HG03097 (cell line): ENCODE results near the gene AJM1.
A peak's percentile ranks its signal among the peaks of the same experiment; 100 is the strongest.
"Not testable (repeated sequence)": the region's sequence is repeated elsewhere in the genome, so short reads cannot be mapped to it uniquely, and the experiment has no call there.

Source experiments
- ATAC-seq: cut with Tn5 transposase; IDR thresholded peaks from one replicate; pipeline ENCODE4 v1.9.1; 2021; ENCODE audit not compliant: unreplicated experiment, low FRiP score

AJM1 gene

GRCh38 chr9:136865768-136866103, 23.5 kb downstream of the AJM1 start:
- ATAC-seq: no peak

- not testable (repeated sequence) for ATAC-seq
These were observed 24.7 kb downstream of the AJM1 start for GRCh38 chr9:136866898-136867421.

- no peak for ATAC-seq
These were observed 25.2 kb downstream of the AJM1 start for GRCh38 chr9:136867480-136867879.

- ATAC-seq: no peak
These were observed 25.6 kb downstream of the AJM1 start for GRCh38 chr9:136867917-136868316.

- ATAC-seq: no peak
These were observed 26.4 kb downstream of the AJM1 start for GRCh38 chr9:136868644-136869043.

- not testable (repeated sequence) for ATAC-seq
These were observed 27.3 kb downstream of the AJM1 start for GRCh38 chr9:136869611-136870010.

- ATAC-seq: no peak
These were observed 32.9 kb downstream of the AJM1 start for GRCh38 chr9:136875155-136875554.

GRCh38 chr9:136876476-136876875, 34.2 kb downstream of the AJM1 start:
- no peak for ATAC-seq

GRCh38 chr9:136880651-136881050, 38.4 kb downstream of the AJM1 start:
- ATAC-seq: no peak

GRCh38 chr9:136881691-136882108, 39.4 kb downstream of the AJM1 start:
- no peak for ATAC-seq

GRCh38 chr9:136882109-136882946, 40.0 kb downstream of the AJM1 start:
- no peak for ATAC-seq

GRCh38 chr9:136882947-136883283, 40.6 kb downstream of the AJM1 start:
- not testable (repeated sequence) for ATAC-seq

GRCh38 chr9:136883670-136884069, 41.4 kb downstream of the AJM1 start:
- ATAC-seq: not testable (repeated sequence)

- peak; percentile 70 for ATAC-seq
These were observed 43.8 kb downstream of the AJM1 start, which contains the start of gene TRAF2 for GRCh38 chr9:136885950-136886578. Gene TRAF2, plus strand, starts transcription at chr9:136886516. Its CDS starts 12,225 bp downstream, at chr9:136898741.

- ATAC-seq: peak; percentile 27
These were observed 44.6 kb downstream of the AJM1 start for GRCh38 chr9:136886610-136887597.

GRCh38 chr9:136888454-136888853, 46.2 kb downstream of the AJM1 start:
- no peak for ATAC-seq

- no peak for ATAC-seq
These were observed 47.6 kb downstream of the AJM1 start for GRCh38 chr9:136889858-136890257.

- ATAC-seq: no peak
These were observed 48.4 kb downstream of the AJM1 start for GRCh38 chr9:136890661-136891060.
